Measurements from ENCODE around the gene CYRIA. TPM values are rescaled to one million over a fixed set of nuclear protein-coding genes. Genes with fewer than 3 reads are reported as not detected.

Gene CYRIA
- total and polyA plus RNA-seq, 10 of the 15 experiments (the other 5 are each of a cell fraction or from before 2014, with no cell fraction given) = 3.0 to 13.1 (median 8.5) TPM

- TF ChIP-seq, protein P1, sequence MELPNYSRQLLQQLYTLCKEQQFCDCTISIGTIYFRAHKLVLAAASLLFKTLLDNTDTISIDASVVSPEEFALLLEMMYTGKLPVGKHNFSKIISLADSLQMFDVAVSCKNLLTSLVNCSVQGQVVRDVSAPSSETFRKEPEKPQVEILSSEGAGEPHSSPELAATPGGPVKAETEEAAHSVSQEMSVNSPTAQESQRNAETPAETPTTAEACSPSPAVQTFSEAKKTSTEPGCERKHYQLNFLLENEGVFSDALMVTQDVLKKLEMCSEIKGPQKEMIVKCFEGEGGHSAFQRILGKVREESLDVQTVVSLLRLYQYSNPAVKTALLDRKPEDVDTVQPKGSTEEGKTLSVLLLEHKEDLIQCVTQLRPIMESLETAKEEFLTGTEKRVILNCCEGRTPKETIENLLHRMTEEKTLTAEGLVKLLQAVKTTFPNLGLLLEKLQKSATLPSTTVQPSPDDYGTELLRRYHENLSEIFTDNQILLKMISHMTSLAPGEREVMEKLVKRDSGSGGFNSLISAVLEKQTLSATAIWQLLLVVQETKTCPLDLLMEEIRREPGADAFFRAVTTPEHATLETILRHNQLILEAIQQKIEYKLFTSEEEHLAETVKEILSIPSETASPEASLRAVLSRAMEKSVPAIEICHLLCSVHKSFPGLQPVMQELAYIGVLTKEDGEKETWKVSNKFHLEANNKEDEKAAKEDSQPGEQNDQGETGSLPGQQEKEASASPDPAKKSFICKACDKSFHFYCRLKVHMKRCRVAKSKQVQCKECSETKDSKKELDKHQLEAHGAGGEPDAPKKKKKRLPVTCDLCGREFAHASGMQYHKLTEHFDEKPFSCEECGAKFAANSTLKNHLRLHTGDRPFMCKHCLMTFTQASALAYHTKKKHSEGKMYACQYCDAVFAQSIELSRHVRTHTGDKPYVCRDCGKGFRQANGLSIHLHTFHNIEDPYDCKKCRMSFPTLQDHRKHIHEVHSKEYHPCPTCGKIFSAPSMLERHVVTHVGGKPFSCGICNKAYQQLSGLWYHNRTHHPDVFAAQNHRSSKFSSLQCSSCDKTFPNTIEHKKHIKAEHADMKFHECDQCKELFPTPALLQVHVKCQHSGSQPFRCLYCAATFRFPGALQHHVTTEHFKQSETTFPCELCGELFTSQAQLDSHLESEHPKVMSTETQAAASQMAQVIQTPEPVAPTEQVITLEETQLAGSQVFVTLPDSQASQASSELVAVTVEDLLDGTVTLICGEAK (IDR thresholded peaks at IDR 0.05; ENCODE audit: borderline replicate concordance) = no peak
Measured at GRCh38 chr2:16665748-16666448, at the start of gene CYRIA (continued).

- no peaks in the 10 kb centered on the region for H3K79me2 ChIP-seq (ENCODE audit: control insufficient read depth, insufficient read depth, low read length)
- in situ Hi-C loops (cut with MboI) (no loop called here), intact Hi-C loops (cut with micrococcal nuclease; ENCODE audit: unreplicated experiment) (no loop called here)
- no TSS peak for BruUV-seq (replicated peaks)
- no peaks in the 10 kb centered on the region for H3K9me3 ChIP-seq (replicated peaks; ENCODE audit: control insufficient read depth, insufficient read depth, low read length)
- H2AFZ ChIP-seq (ENCODE audit: control insufficient read depth, low read depth, low read length) = no peak overlapping the region
- 8% methylated on average over 5 of the region's 5 CpGs for WGBS (ENCODE audit: insufficient coverage, insufficient replicate concordance, low lambda C conversion rate, missing lambda C conversion rate)
- H3K4me3 ChIP-seq = no peak overlapping the region
- H3K4me2 ChIP-seq (ENCODE audit: control insufficient read depth, insufficient read depth) = no peak overlapping the region
- ChIA-PET RAD21 (ENCODE audit: unreplicated experiment) (interaction anchor here (0.7 to 12.5 kb wide), 3 partner anchors 44 to 95 kb away, joined by 3 to 156 read pairs (median 4); no protein-coding TSS in a partner anchor), POLR2A (interaction anchor here (1.0 kb wide), 1 partner anchor 62 kb away, joined by 3 read pairs; no protein-coding TSS in a partner anchor), CTCF (interaction anchor here (0.7 kb wide), 1 partner anchor 43 kb away, joined by 4 read pairs; no protein-coding TSS in a partner anchor), SMC1A (ENCODE audit: uncharacterized antibody, unreplicated experiment) (interaction anchor here (1.0 to 14.4 kb wide), 9 partner anchors 10 to 143 kb away, joined by 3 to 141 read pairs (median 6); no protein-coding TSS in a partner anchor)
- DNase-seq (ENCODE audit: low read depth, low spot score) = no peak
- ATAC-seq = peak; percentile 92
- H3K27ac ChIP-seq (ENCODE audit: control insufficient read depth, insufficient read depth) = no peak overlapping the region
- no peak overlapping the region for H3K9ac ChIP-seq (ENCODE audit: control insufficient read depth, insufficient read depth, low read length)
- peaks cover 2% of the 10 kb centered on the region; the same call in 1 of the 2 replicates for H3K4me1 ChIP-seq (ENCODE audit: control insufficient read depth, insufficient read depth, low read length)
- no peaks in the 10 kb centered on the region for H3K36me3 ChIP-seq (ENCODE audit: control insufficient read depth in 2 of 2, insufficient read depth in 2 of 2, low read length in 1 of 2)
- 0 out of 4 replicates have a peak, but pooled peaks cover 0 to 2% of the 10 kb centered on the region in 2 experiments for H3K27me3 ChIP-seq (replicated peaks in 1 of 2; ENCODE audit: control insufficient read depth in 2 of 2, insufficient read depth in 2 of 2, low read length in 1 of 2)
- H4K20me1 ChIP-seq (ENCODE audit: control insufficient read depth, insufficient read depth) = no peaks in the 10 kb centered on the region
- no peak for FAIRE-seq
- no peak for TF ChIP-seq NBN (IDR thresholded peaks at IDR 0.05)
- TF ChIP-seq, protein P2, sequence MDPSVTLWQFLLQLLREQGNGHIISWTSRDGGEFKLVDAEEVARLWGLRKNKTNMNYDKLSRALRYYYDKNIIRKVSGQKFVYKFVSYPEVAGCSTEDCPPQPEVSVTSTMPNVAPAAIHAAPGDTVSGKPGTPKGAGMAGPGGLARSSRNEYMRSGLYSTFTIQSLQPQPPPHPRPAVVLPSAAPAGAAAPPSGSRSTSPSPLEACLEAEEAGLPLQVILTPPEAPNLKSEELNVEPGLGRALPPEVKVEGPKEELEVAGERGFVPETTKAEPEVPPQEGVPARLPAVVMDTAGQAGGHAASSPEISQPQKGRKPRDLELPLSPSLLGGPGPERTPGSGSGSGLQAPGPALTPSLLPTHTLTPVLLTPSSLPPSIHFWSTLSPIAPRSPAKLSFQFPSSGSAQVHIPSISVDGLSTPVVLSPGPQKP (IDR thresholded peaks at IDR 0.05; ENCODE audit: low read depth, low read length) = no peak
- TF ChIP-seq, protein P3, sequence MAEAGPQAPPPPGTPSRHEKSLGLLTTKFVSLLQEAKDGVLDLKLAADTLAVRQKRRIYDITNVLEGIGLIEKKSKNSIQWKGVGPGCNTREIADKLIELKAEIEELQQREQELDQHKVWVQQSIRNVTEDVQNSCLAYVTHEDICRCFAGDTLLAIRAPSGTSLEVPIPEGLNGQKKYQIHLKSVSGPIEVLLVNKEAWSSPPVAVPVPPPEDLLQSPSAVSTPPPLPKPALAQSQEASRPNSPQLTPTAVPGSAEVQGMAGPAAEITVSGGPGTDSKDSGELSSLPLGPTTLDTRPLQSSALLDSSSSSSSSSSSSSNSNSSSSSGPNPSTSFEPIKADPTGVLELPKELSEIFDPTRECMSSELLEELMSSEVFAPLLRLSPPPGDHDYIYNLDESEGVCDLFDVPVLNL (IDR thresholded peaks at IDR 0.05; ENCODE audit: low read depth, low read length) = no peak
- TF ChIP-seq POU2F2 (IDR thresholded peaks at IDR 0.05; ENCODE audit: borderline replicate concordance, low read depth, low read length) = peak; percentile 47; the same call in 1 of the 3 replicates
- TF ChIP-seq BMI1 (IDR thresholded peaks at IDR 0.05; ENCODE audit: borderline replicate concordance) = peak; percentile 88
- TF ChIP-seq, protein P4, sequence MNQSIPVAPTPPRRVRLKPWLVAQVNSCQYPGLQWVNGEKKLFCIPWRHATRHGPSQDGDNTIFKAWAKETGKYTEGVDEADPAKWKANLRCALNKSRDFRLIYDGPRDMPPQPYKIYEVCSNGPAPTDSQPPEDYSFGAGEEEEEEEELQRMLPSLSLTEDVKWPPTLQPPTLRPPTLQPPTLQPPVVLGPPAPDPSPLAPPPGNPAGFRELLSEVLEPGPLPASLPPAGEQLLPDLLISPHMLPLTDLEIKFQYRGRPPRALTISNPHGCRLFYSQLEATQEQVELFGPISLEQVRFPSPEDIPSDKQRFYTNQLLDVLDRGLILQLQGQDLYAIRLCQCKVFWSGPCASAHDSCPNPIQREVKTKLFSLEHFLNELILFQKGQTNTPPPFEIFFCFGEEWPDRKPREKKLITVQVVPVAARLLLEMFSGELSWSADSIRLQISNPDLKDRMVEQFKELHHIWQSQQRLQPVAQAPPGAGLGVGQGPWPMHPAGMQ (IDR thresholded peaks at IDR 0.05; ENCODE audit: borderline replicate concordance) = no peak
- TF ChIP-seq ZBED1 (IDR thresholded peaks at IDR 0.05; ENCODE audit: borderline replicate concordance) = no peak
- no peak for TF ChIP-seq FOS (IDR thresholded peaks at IDR 0.05; ENCODE audit: borderline replicate concordance, extremely low read depth, insufficient read length)
- peak; percentile 27 to 54; a peak in 2 of 4 replicates for TF ChIP-seq EP300 (IDR thresholded peaks at IDR 0.05; ENCODE audit: borderline replicate concordance in 1 of 2, control insufficient read depth in 1 of 2, low read depth in 2 of 2, low read length in 2 of 2)
- TF ChIP-seq MEF2B (IDR thresholded peaks at IDR 0.05; ENCODE audit: partially characterized antibody, poor library complexity, severe bottlenecking) = peak; percentile 90
- TF ChIP-seq ATF7 (IDR thresholded peaks at IDR 0.05; ENCODE audit: low read depth) = 0 out of 2 replicates have a peak, but pooled peaks have one; percentile 35
- TF ChIP-seq MXI1 (IDR thresholded peaks at IDR 0.05; ENCODE audit: low read depth, low read length) = peak; percentile 84; the same call in 1 of the 2 replicates
Measured at GRCh38 chr2:16713011-16713423, 47.4 kb upstream of the CYRIA start.
